HepG2 (cell line): ENCODE data around the gene IFNA6. TPM values are rescaled to one million over a fixed set of nuclear protein-coding genes. Genes with fewer than 3 reads are reported as not detected.
A peak's percentile ranks its signal among the peaks of the same experiment; 100 is the strongest.

Source experiments
- ATF6 ChIP-seq: sonication (generic); formaldehyde crosslinking; conservative IDR thresholded peaks from 2 replicates; pipeline ENCODE4 v1.4.0; 2020; ENCODE audit warnings: missing genetic modification reagents
- ATF7 ChIP-seq, 2 experiments: fragments of 450-650 bp in 1 of 2; sonication (generic) in 1 of 2; formaldehyde crosslinking in 1 of 2; IDR thresholded peaks; 2 replicates each; pipeline versions ENCODE4 v1.4.0 to v1.6.1; 2016 to 2020; ENCODE audit warnings: antibody characterized with exemption in 1 of 2, mild to moderate bottlenecking in 1 of 2, missing genetic modification reagents in 1 of 2
- ATM ChIP-seq: fragments of 450-650 bp; IDR thresholded peaks from 2 replicates; pipeline ENCODE4 v1.7.1; 2017; ENCODE audit warnings: mild to moderate bottlenecking, borderline replicate concordance
- BORCS8-MEF2B ChIP-seq: sonication (generic); formaldehyde crosslinking; IDR thresholded peaks from 2 replicates; pipeline ENCODE4 v1.8.0; 2022; ENCODE audit warnings: mild to moderate bottlenecking, missing genetic modification reagents
- CC2D1A ChIP-seq: sonication (generic); formaldehyde crosslinking; IDR thresholded peaks from 2 replicates; pipeline ENCODE4 v1.8.1; 2023; ENCODE audit warnings: mild to moderate bottlenecking, missing genetic modification reagents
- CEBPG ChIP-seq: IDR thresholded peaks from 2 replicates; pipeline ENCODE4 v1.6.1; 2016
- FOXP1 ChIP-seq, 2 experiments: fragments of 450-650 bp in 1 of 2; IDR thresholded peaks; 2 replicates each; pipeline ENCODE4 v1.6.1; 2017 to 2018; ENCODE audit warnings: antibody characterized with exemption in 1 of 2
- GZF1 ChIP-seq: sonication (generic); formaldehyde crosslinking; IDR thresholded peaks from 2 replicates; pipeline ENCODE4 v1.5.1; 2020; ENCODE audit warnings: mild to moderate bottlenecking, missing genetic modification reagents
- IKZF1 ChIP-seq: fragments of 450-650 bp; IDR thresholded peaks from 2 replicates; pipeline ENCODE4 v1.7.1; 2016
- MIER3 ChIP-seq: IDR thresholded peaks from 2 replicates; pipeline ENCODE4 v1.6.1; 2016; ENCODE audit warnings: missing compliant biosample characterization, borderline replicate concordance
- NBN ChIP-seq: fragments of 450-650 bp; conservative IDR thresholded peaks from 2 replicates; pipeline ENCODE4 v1.6.1; 2017
- PRPF4 ChIP-seq: fragments of 200-400 bp; formaldehyde crosslinking; IDR thresholded peaks from 2 replicates; pipeline ENCODE4 v1.6.1; 2016; ENCODE audit warnings: low read length, low read depth; ENCODE audit not compliant: poor library complexity, severe bottlenecking
- RARG ChIP-seq: sonication (generic); formaldehyde crosslinking; IDR thresholded peaks from 2 replicates; pipeline ENCODE4 v1.4.0; 2020; ENCODE audit warnings: low read depth, mild to moderate bottlenecking, missing genetic modification reagents
- REL ChIP-seq: sonication (generic); formaldehyde crosslinking; conservative IDR thresholded peaks from 2 replicates; pipeline ENCODE4 v1.8.0; 2022; ENCODE audit warnings: mild to moderate bottlenecking, missing genetic modification reagents, moderate library complexity
- ZBTB21 ChIP-seq: sonication (generic); formaldehyde crosslinking; IDR thresholded peaks from 2 replicates; pipeline ENCODE4 v1.4.0; 2020; ENCODE audit warnings: missing genetic modification reagents
- ZBTB46 ChIP-seq: sonication (generic); formaldehyde crosslinking; IDR thresholded peaks from 2 replicates; pipeline ENCODE4 v1.4.0; 2020; ENCODE audit warnings: mild to moderate bottlenecking, missing genetic modification reagents, borderline replicate concordance
- ZNF230 ChIP-seq: sonication (generic); formaldehyde crosslinking; IDR thresholded peaks from 2 replicates; pipeline ENCODE4 v1.4.0; 2020; ENCODE audit warnings: mild to moderate bottlenecking, missing genetic modification reagents
- ZNF292 ChIP-seq: sonication (generic); formaldehyde crosslinking; IDR thresholded peaks from 2 replicates; pipeline ENCODE4 v1.8.1; 2022; ENCODE audit warnings: mild to moderate bottlenecking, low read depth, missing genetic modification reagents, borderline replicate concordance
- ZNF337 ChIP-seq: sonication (generic); formaldehyde crosslinking; IDR thresholded peaks from 2 replicates; pipeline ENCODE4 v1.5.1; 2020; ENCODE audit warnings: missing genetic modification reagents, low read depth, mild to moderate bottlenecking, borderline replicate concordance
- ZNF510 ChIP-seq: sonication (generic); formaldehyde crosslinking; IDR thresholded peaks from 2 replicates; pipeline ENCODE4 v1.4.0; 2020; ENCODE audit warnings: low read depth, mild to moderate bottlenecking, missing genetic modification reagents
- ZNF619 ChIP-seq: sonication (generic); formaldehyde crosslinking; IDR thresholded peaks from 2 replicates; pipeline ENCODE4 v1.4.0; 2020; ENCODE audit warnings: mild to moderate bottlenecking, missing genetic modification reagents
- ZNF644 ChIP-seq: IDR thresholded peaks from 2 replicates; pipeline ENCODE4 v1.6.1; 2016; ENCODE audit warnings: low read depth
- ZSCAN25 ChIP-seq: sonication (generic); formaldehyde crosslinking; IDR thresholded peaks from 2 replicates; pipeline ENCODE4 v1.8.0; 2022; ENCODE audit warnings: mild to moderate bottlenecking, missing genetic modification reagents
- polyA plus RNA-seq, 8 experiments: library from polyadenylated mRNA; depleted of rRNA in 3 of 8; stranded (reverse) in 7 of 8; unstranded in 1 of 8; fragments of >200 nt; fragmentation: Illumina TruSeq in 4 of 8; extraction: Trizol in 4 of 8; gene quantifications; 2 replicates each; pipeline versions ENCODE4 v1.2.1 to v1.2.3, GENCODE V29; 2011 to 2016; ENCODE audit warnings: low read depth in 4 of 8, missing spikeins in 1 of 8, mixed read lengths in 1 of 8; ENCODE audit not compliant: insufficient read depth in 1 of 8
- total RNA-seq, 5 experiments: library from RNA; depleted of rRNA; stranded (reverse); fragments of >200 nt; fragmentation: Illumina TruSeq; extraction: Trizol; gene quantifications; 2 replicates each; pipeline ENCODE4 v1.2.3, GENCODE V29; 2016; ENCODE audit warnings: low read depth in 1 of 5
- TF ChIP-seq, protein P1 (sequence below): sonication (generic); formaldehyde crosslinking; IDR thresholded peaks from 2 replicates; pipeline ENCODE4 v1.4.0; 2020; ENCODE audit warnings: missing genetic modification reagents

IFNA6 gene
- total and polyA plus RNA-seq, 2 of the 13 experiments (the other 11 are each of a cell fraction or from before 2014, with no cell fraction given) = not detected

GRCh38 chr9:21334701-21335632 is 15.7 kb downstream of the IFNA6 start, which contains the start of gene KLHL9 (continued):
- TF ChIP-seq RARG (CRISPR knock-in tag) (no peak), BORCS8-MEF2B (CRISPR knock-in tag) (peak; percentile 60; the same call in 1 of the 2 replicates), ZNF337 (no peak), NBN (no peak), ZNF230 (CRISPR knock-in tag) (peak; percentile 85; the same call in 1 of the 2 replicates), ZNF619 (CRISPR knock-in tag) (no peak), ZNF644 (CRISPR knock-in tag) (no peak), ATM (no peak), ZSCAN25 (CRISPR knock-in tag) (peak; percentile 76; the same call in 1 of the 2 replicates), ZBTB21 (CRISPR knock-in tag) (no peak), IKZF1 (no peak), GZF1 (CRISPR knock-in tag) (0 out of 2 replicates have a peak, but pooled peaks have one; percentile 28), CEBPG (CRISPR knock-in tag) (no peak), ZBTB46 (CRISPR knock-in tag) (no peak), ATF7 (IDR thresholded peaks at IDR 0.05) (no peak), ATF7 (CRISPR knock-in tag; IDR thresholded peaks at IDR 0.05) (no peak), CC2D1A (no peak), MIER3 (CRISPR knock-in tag) (no peak; the same call in 1 of the 2 replicates), REL (CRISPR knock-in tag) (no peak), ZNF510 (CRISPR knock-in tag) (no peak), ATF6 (no peak), PRPF4 (no peak), FOXP1 (IDR thresholded peaks at IDR 0.05) (no peak), FOXP1 (CRISPR knock-in tag; IDR thresholded peaks at IDR 0.05) (no peak), ZNF292 (CRISPR knock-in tag) (no peak)
- TF ChIP-seq, protein P1, sequence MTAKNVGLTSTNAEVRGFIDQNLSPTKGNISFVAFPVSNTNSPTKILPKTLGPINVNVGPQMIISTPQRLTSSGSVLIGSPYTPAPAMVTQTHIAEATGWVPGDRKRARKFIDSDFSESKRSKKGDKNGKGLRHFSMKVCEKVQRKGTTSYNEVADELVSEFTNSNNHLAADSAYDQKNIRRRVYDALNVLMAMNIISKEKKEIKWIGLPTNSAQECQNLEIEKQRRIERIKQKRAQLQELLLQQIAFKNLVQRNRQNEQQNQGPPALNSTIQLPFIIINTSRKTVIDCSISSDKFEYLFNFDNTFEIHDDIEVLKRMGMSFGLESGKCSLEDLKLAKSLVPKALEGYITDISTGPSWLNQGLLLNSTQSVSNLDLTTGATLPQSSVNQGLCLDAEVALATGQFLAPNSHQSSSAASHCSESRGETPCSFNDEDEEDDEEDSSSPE (CRISPR knock-in tag) = peak; percentile 42; the same call in 1 of the 2 replicates
